ENCODE data around the gene STX1A.

The STX1A gene

DNA sequence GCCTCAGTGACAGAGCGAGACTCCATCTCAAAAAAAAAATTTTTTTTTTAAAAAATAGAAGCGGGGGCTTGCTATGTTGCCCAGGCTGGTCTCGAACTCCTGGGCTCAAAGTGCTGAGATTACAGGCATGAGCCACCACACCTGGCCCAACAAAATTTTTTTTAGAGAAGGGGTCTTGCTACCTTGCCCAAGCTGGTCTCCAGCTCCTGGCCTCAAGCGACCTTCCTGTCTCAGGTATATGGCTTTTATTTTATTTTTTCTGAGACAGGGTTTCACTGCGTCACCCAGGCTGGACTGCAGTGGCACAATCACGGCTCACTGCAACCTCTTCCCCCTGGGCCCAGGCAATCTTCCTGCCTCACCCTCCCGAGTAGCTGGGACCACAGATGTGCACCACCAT is 20.7 kb upstream of the STX1A start:
- TF ChIP-seq, protein P1, sequence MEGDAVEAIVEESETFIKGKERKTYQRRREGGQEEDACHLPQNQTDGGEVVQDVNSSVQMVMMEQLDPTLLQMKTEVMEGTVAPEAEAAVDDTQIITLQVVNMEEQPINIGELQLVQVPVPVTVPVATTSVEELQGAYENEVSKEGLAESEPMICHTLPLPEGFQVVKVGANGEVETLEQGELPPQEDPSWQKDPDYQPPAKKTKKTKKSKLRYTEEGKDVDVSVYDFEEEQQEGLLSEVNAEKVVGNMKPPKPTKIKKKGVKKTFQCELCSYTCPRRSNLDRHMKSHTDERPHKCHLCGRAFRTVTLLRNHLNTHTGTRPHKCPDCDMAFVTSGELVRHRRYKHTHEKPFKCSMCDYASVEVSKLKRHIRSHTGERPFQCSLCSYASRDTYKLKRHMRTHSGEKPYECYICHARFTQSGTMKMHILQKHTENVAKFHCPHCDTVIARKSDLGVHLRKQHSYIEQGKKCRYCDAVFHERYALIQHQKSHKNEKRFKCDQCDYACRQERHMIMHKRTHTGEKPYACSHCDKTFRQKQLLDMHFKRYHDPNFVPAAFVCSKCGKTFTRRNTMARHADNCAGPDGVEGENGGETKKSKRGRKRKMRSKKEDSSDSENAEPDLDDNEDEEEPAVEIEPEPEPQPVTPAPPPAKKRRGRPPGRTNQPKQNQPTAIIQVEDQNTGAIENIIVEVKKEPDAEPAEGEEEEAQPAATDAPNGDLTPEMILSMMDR (IDR thresholded peaks at IDR 0.05; ENCODE audit: low read length, missing control alignments): no peak
- no peak overlapping the region for H3K4me3 ChIP-seq (replicated peaks; ENCODE audit: low read depth, low read length)
- no peak for DNase-seq (ENCODE audit: low read depth)

DNA sequence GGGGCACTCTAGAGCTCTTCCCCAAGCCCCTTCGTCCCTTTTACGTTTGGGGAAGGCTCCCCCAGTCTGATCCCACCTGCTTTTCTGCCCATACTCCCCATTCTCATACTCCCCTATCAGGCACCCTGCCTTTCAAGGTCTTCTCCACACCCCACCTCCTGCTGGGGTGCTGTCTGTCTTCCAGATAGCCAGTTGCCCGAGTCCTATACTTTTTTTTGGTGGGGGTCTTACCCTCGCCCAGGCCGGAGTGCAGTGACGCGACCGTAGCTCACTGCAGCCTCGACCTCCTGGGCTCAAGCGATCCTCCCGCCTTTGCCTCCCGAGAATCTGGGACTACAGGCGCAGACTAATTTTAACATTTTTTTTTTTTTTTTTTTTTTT is 19.9 kb upstream of the STX1A start:
- H3K4me3 ChIP-seq (replicated peaks; ENCODE audit: low read depth, low read length): peak overlapping the region; percentile 77
- no peak for DNase-seq (ENCODE audit: low read depth)
- TF ChIP-seq, protein P1 (IDR thresholded peaks at IDR 0.05; ENCODE audit: low read length, missing control alignments): no peak

DNA sequence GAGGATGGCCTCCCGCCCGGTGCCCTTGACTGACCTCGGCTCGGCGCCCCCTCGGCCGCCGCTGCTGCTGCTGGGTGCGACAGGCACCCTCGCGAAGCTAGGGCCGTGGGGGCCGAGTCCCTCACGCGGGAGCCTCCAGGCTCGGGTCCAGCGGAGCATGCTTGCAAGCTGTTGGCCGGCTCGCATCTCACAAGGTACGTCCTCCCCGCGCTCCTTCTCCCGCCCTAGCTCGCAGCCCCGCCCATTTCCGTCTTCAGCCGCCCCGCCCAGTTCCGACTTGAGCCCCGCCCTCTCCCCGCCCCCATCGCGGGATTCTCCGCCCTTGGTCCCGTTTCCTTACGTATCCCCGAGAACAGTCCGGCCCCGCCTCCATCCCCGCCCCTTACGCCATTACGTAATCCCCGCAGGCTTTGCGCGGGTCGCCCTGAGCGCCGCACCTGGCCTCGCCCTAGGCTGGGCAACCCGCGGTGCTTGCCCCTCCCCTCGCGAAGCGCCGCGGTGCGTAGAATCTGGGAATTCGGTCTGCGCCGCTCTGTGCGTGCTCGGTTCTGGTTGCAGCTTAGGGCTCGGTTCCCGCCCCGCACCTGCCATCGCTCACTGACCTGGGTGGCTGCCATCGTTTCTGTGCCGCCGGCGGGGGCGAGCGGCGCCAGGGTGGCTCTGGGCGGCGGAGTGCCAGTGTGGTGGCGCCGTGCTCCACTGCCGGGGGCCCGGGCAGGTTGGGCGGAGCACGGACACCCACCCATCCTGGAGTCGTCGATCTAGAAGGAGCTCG is 19.3 kb upstream of the STX1A start, which contains the start of gene ABHD11:
TSS of gene ABHD11 (minus strand) at position 191 of the 775 bp plus-strand sequence. CDS start at position 159, 32 bp downstream.
- H3K4me3 ChIP-seq (replicated peaks; ENCODE audit: low read depth, low read length): peak within 1 kb of the TSS; percentile 77
- TF ChIP-seq, protein P1 (IDR thresholded peaks at IDR 0.05; ENCODE audit: low read length, missing control alignments): no peak
- peak; percentile 97 for DNase-seq (ENCODE audit: low read depth)

DNA sequence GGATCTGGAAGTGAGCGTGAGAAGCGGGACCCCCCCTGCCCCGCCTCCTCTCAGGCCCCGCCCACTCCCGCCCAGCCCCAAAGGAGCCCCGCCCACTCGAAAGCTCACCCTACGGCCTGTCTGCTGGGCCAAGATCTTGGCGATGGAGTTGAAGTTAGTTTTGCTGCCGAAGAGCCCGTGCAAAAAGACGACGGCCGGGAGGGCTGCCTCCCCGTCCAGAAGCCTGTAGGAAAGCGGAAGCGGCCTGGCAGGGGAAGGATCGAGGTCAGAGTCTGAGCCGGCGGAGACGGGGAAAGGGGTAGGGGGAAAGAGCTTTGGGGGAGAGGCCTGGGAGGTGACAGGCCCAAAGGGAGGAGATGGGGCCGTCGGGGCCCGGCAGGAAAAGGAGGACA is 18.7 kb upstream of the STX1A start:
- H3K4me3 ChIP-seq (replicated peaks; ENCODE audit: low read depth, low read length): peak overlapping the region; percentile 77
- peak; percentile 61 for DNase-seq (ENCODE audit: low read depth)
- TF ChIP-seq, protein P1 (IDR thresholded peaks at IDR 0.05; ENCODE audit: low read length, missing control alignments): no peak

DNA sequence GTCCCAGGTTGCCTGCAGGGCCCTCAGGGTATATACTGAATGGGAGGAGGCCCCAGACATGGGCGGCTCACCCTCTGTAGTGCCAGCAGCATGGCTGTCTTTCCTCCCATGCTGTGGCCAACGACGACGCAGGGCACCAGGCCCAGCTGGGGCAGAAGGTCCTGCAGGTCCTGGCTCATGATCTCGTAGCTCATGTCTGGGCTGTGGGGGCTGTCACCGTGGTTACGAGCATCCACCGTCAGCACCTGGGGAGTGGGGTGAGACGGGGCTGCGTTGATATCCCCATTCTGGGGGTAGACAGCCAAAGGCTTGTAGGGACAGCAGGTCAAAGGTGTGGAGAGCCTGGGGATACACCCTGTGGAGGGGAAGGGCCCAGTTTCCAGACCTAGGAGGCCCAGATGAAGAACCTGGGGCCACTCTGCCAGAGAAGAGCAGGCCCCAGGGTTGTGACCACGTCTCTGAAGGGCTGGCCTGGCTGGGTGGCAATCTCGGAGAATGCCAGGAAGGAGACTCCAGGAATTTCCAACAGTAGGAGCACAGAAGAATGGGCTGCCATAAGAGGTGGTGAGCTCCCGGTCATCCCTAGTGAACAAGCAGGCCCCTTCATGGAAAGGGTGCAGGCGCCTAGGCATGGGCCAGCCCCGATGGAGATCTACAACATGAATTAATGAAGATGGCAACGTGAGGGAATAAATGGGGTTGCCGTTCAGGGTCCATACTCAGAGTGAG is 18.2 kb upstream of the STX1A start:
- H3K4me3 ChIP-seq (replicated peaks; ENCODE audit: low read depth, low read length): peak overlapping the region; percentile 77
- TF ChIP-seq, protein P1 (IDR thresholded peaks at IDR 0.05; ENCODE audit: low read length, missing control alignments): no peak
- DNase-seq (ENCODE audit: low read depth): no peak

DNA sequence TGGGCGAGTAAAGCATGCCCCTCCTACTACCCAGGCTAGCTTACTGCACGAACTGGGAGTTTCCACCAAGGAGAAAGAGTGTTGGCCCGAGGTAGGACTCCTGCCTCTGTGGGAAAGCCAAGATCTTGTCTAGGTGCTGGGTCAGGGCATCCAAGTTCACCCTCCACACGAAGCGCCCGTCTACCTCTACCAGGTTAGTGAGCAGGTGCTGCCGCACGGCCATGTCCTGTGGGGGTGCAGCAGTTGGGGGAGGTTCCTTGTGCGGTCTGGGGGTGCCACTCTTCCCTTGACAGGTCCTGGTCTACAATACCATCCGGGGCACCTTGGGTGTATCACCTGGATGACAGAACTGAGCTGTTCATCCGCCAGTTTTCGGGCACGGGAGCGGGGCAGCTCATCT is 17.4 kb upstream of the STX1A start:
- H3K4me3 ChIP-seq (replicated peaks; ENCODE audit: low read depth, low read length): no peak overlapping the region
- TF ChIP-seq, protein P1 (IDR thresholded peaks at IDR 0.05; ENCODE audit: low read length, missing control alignments): no peak
- DNase-seq (ENCODE audit: low read depth): no peak

All from fibroblast of pulmonary artery (primary cell).